ENCODE data around the gene TEX14. TPM values are rescaled to one million over a fixed set of nuclear protein-coding genes. Genes with fewer than 3 reads are reported as not detected.

The TEX14 gene
- total RNA-seq, 1 experiment from 2014 or later, result 0.31 TPM

DNA sequence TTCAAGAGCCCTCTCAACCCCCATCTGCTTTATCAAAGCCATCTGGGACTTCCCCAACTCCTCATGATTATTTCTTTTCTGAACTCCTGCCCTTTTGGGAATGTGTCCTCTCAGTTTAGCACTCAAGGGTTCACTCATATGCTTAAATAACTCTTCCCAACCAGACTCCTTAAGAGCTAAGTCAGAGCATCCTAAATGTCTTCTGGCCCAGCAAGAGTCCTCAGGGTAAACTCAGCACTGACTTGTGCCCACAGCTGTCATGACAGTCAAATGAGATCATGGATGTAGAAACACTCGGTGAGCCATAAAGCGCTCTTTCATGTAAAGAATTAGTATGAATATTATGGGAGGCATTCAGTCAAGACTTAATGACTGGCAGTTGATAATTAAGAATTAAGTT lies 85.9 kb downstream of the TEX14 start:
- Mint-ChIP-seq H3K27ac (no peak overlapping the region), H3K4me3 (no peak overlapping the region), H3K4me1 (peaks cover 9 to 10% of the 10 kb centered on the region in 2 experiments), H3K27me3 (ENCODE audit: low read depth) (peaks cover 4% of the 10 kb centered on the region), H3K9me3 (peaks cover 2 to 3% of the 10 kb centered on the region in 2 experiments; a peak in 3 of 5 replicates), H3K36me3 (ENCODE audit: insufficient read depth in 1 of 3, low read depth in 3 of 3) (peaks cover 0 to 3% (median 0%) of the 10 kb centered on the region in 3 experiments; a peak in 1 of 7 replicates)
- H2BK15ac ChIP-seq (ENCODE audit: low read depth, low read length), result no peak overlapping the region
- no peak overlapping the region for H3K56ac ChIP-seq (ENCODE audit: insufficient read length, low read depth, low read length)
- H2BK120ac ChIP-seq (ENCODE audit: low read depth, low read length, poor library complexity, severe bottlenecking), result no peak overlapping the region
- H3K9me3 ChIP-seq (ENCODE audit: control insufficient read depth, low read depth, low read length), result no peaks in the 10 kb centered on the region
- no peak overlapping the region for H3K9ac ChIP-seq (ENCODE audit: extremely low read depth, insufficient read length, low read length)
- no peak overlapping the region for H2BK5ac ChIP-seq (ENCODE audit: insufficient read length, low read length)
- no peaks in the 10 kb centered on the region for H3K79me1 ChIP-seq (ENCODE audit: insufficient read depth, low read depth, low read length, poor library complexity, severe bottlenecking)
- no peak overlapping the region for H4K8ac ChIP-seq (replicated peaks; ENCODE audit: insufficient read length, low read depth, low read length)
- TF ChIP-seq CTCF (conservative IDR thresholded peaks at IDR 0.05), result no peak
- H3K4me1 ChIP-seq (ENCODE audit: insufficient read depth, low read length), result no peaks in the 10 kb centered on the region
- no peak overlapping the region for H3K27ac ChIP-seq (ENCODE audit: insufficient read length, low read depth, low read length)
- DNase-seq, result no peak
- no peak overlapping the region for H2BK20ac ChIP-seq (ENCODE audit: low read depth, low read length, poor library complexity, severe bottlenecking)
- H4K5ac ChIP-seq (ENCODE audit: insufficient read length, low read depth, low read length), result no peak overlapping the region
- H3K4ac ChIP-seq (ENCODE audit: low read depth, low read length), result no peak overlapping the region
- no peak overlapping the region for H3T11ph ChIP-seq (ENCODE audit: low read length)
- no peaks in the 10 kb centered on the region for H3K23me2 ChIP-seq (ENCODE audit: insufficient read length, low read depth, low read length, poor library complexity, severe bottlenecking)
- H2AK5ac ChIP-seq (ENCODE audit: insufficient read length, low read length), result no peak overlapping the region
- WGBS (ENCODE audit: extremely low coverage, insufficient read length, low lambda C conversion rate), result no CpG with 5 or more reads among the region's 2 CpGs
- no peak overlapping the region for H3K4me2 ChIP-seq (ENCODE audit: insufficient read depth, insufficient read length, low read length)
- H2AFZ ChIP-seq (ENCODE audit: low read length), result no peak overlapping the region
- H2BK12ac ChIP-seq (ENCODE audit: insufficient read length, low read depth, low read length), result no peak overlapping the region
- no peaks in the 10 kb centered on the region for H3K27me3 ChIP-seq (ENCODE audit: insufficient read depth, low read length)
- no peak overlapping the region for H4K91ac ChIP-seq (ENCODE audit: insufficient read length, low read depth, low read length)
- no peak overlapping the region for H3K14ac ChIP-seq (ENCODE audit: insufficient read depth, low read length)
- no peak overlapping the region for H3K23ac ChIP-seq (ENCODE audit: insufficient read length, low read depth, low read length)
- no peaks in the 10 kb centered on the region for H4K20me1 ChIP-seq (ENCODE audit: control insufficient read depth, insufficient read depth, insufficient read length)
- H3K18ac ChIP-seq (ENCODE audit: insufficient read length, low read depth, low read length), result no peak overlapping the region
- no peaks in the 10 kb centered on the region for H3K79me2 ChIP-seq (ENCODE audit: insufficient read depth, low read length)
